Neural cell (in vitro differentiated cells): Measurements from ENCODE around the gene SPRYD7. TPM values are rescaled to one million over a fixed set of nuclear protein-coding genes. Genes with fewer than 3 reads are reported as not detected.

ENCODE experiments used
- H2AFZ ChIP-seq: fragments of 200-600, 300-800 bp; sonication (generic), shearing (Covaris generic); 2 replicates; pipeline ENCODE4 v1.6.0; 2014; ENCODE audit warnings: low read depth, mild to moderate bottlenecking, antibody characterized with exemption, low read length, moderate library complexity
- H3F3A ChIP-seq: fragments of 200-600 bp; shearing (Covaris generic); 2 replicates; pipeline ENCODE4 v1.6.1; 2016; ENCODE audit warnings: mild to moderate bottlenecking, moderate library complexity, mixed read lengths, antibody characterized with exemption, low read length; ENCODE audit not compliant: insufficient read depth, poor library complexity, severe bottlenecking
- H3K27ac ChIP-seq: fragments of 200-600, 300-800 bp; sonication (generic), shearing (Covaris generic); 2 replicates; pipeline ENCODE4 v1.5.1; 2014; ENCODE audit warnings: mild to moderate bottlenecking, low read length, moderate library complexity
- H3K27me3 ChIP-seq: fragments of 300-800, 200-600 bp; sonication (generic), shearing (Covaris generic); 2 replicates; pipeline ENCODE4 v1.6.0; 2014; ENCODE audit warnings: mild to moderate bottlenecking, low read depth, low read length, moderate library complexity; ENCODE audit not compliant: insufficient read depth
- H3K36me3 ChIP-seq: fragments of 300-800, 200-600 bp; sonication (generic), shearing (Covaris generic); 2 replicates; pipeline ENCODE4 v1.5.1; 2014; ENCODE audit warnings: mild to moderate bottlenecking, antibody characterized with exemption, low read length, moderate library complexity; ENCODE audit not compliant: insufficient read depth
- H3K4me2 ChIP-seq: fragments of 300-800, 200-600 bp; sonication (generic), shearing (Covaris generic); 2 replicates; pipeline ENCODE4 v1.6.0; 2014; ENCODE audit warnings: mild to moderate bottlenecking, low read length
- H3K4me3 ChIP-seq: fragments of 300-800, 200-600 bp; sonication (generic), shearing (Covaris generic); 2 replicates; pipeline ENCODE4 v1.5.1; 2014; ENCODE audit warnings: mild to moderate bottlenecking, low read length, moderate library complexity
- H3K79me2 ChIP-seq: fragments of 200-600 bp; shearing (Covaris generic); replicated peaks from 2 replicates; pipeline ENCODE4 v1.6.0; 2014; ENCODE audit warnings: mild to moderate bottlenecking, low read length, moderate library complexity; ENCODE audit not compliant: insufficient read depth
- H3K9ac ChIP-seq: fragments of 300-800, 200-600 bp; sonication (generic), shearing (Covaris generic); 2 replicates; pipeline ENCODE4 v1.6.1; 2016; ENCODE audit warnings: mild to moderate bottlenecking, low read length, mixed read lengths
- H3K9me2 ChIP-seq: fragments of 200-600 bp; shearing (Covaris generic); 2 replicates; pipeline ENCODE4 v1.6.1; 2016; ENCODE audit warnings: mild to moderate bottlenecking, low read length, mixed read lengths; ENCODE audit not compliant: insufficient read depth
- H3K9me3 ChIP-seq: fragments of 200-600, 300-800 bp; sonication (generic), shearing (Covaris generic); 2 replicates; pipeline ENCODE4 v1.6.1; 2016; ENCODE audit warnings: mild to moderate bottlenecking, mixed run types, low read length, moderate library complexity, mixed read lengths
- H4K20me1 ChIP-seq: fragments of 200-600 bp; shearing (Covaris generic); 2 replicates; pipeline ENCODE4 v1.6.1; 2016; ENCODE audit warnings: mild to moderate bottlenecking, mixed run types; ENCODE audit not compliant: insufficient read depth
- CTCF ChIP-seq: fragments of 450-650 bp; IDR thresholded peaks from 2 replicates; pipeline ENCODE4 v1.5.1; 2014; ENCODE audit warnings: antibody characterized with exemption, mild to moderate bottlenecking, moderate library complexity; ENCODE audit not compliant: poor library complexity, severe bottlenecking
- EP300 ChIP-seq: fragments of 450-650 bp; conservative IDR thresholded peaks from 2 replicates; pipeline ENCODE4 v1.6.1; 2014; ENCODE audit warnings: antibody characterized with exemption, mild to moderate bottlenecking, moderate library complexity; ENCODE audit not compliant: poor library complexity, severe bottlenecking
- EZH2 ChIP-seq: fragments of 200-600, 300-800 bp; shearing (Covaris generic), sonication (generic); IDR thresholded peaks from 2 replicates; pipeline ENCODE4 v1.6.1; 2014; ENCODE audit warnings: antibody characterized with exemption, low read length, borderline replicate concordance, mild to moderate bottlenecking; ENCODE audit not compliant: insufficient read depth, poor library complexity, severe bottlenecking
- MXI1 ChIP-seq: fragments of 450-650 bp; conservative IDR thresholded peaks from 2 replicates; pipeline ENCODE4 v1.6.1; 2014; ENCODE audit warnings: antibody characterized with exemption, mild to moderate bottlenecking; ENCODE audit not compliant: poor library complexity, severe bottlenecking
- POLR2AphosphoS5 ChIP-seq: IDR thresholded peaks from 2 replicates; pipeline ENCODE4 v1.6.1; 2012
- RAD21 ChIP-seq: fragments of 450-650 bp; conservative IDR thresholded peaks from 2 replicates; pipeline ENCODE4 v1.6.1; 2014; ENCODE audit warnings: antibody characterized with exemption, mild to moderate bottlenecking, moderate library complexity
- SMC3 ChIP-seq: fragments of 450-650 bp; conservative IDR thresholded peaks from 2 replicates; pipeline ENCODE4 v1.6.1; 2014; ENCODE audit warnings: antibody characterized with exemption, mild to moderate bottlenecking, moderate library complexity; ENCODE audit not compliant: poor library complexity
- TAF1 ChIP-seq: IDR thresholded peaks from 2 replicates; pipeline ENCODE4 v1.6.1; 2012; ENCODE audit warnings: low read depth
- polyA plus RNA-seq: library from polyadenylated mRNA; depleted of rRNA; stranded (reverse); fragments of >200 nt; gene quantifications from 2 replicates; pipeline ENCODE4 v1.2.3, GENCODE V29; 2014
- TF ChIP-seq, protein P1 (sequence below): IDR thresholded peaks from 2 replicates; pipeline ENCODE4 v1.6.1; 2012; ENCODE audit warnings: borderline replicate concordance

Gene SPRYD7
- polyA plus RNA-seq, 1 donor from 2014 or later = 15.4 TPM

- no peak for TF ChIP-seq POLR2AphosphoS5
- TF ChIP-seq TAF1 = no peak
- TF ChIP-seq, protein P1, sequence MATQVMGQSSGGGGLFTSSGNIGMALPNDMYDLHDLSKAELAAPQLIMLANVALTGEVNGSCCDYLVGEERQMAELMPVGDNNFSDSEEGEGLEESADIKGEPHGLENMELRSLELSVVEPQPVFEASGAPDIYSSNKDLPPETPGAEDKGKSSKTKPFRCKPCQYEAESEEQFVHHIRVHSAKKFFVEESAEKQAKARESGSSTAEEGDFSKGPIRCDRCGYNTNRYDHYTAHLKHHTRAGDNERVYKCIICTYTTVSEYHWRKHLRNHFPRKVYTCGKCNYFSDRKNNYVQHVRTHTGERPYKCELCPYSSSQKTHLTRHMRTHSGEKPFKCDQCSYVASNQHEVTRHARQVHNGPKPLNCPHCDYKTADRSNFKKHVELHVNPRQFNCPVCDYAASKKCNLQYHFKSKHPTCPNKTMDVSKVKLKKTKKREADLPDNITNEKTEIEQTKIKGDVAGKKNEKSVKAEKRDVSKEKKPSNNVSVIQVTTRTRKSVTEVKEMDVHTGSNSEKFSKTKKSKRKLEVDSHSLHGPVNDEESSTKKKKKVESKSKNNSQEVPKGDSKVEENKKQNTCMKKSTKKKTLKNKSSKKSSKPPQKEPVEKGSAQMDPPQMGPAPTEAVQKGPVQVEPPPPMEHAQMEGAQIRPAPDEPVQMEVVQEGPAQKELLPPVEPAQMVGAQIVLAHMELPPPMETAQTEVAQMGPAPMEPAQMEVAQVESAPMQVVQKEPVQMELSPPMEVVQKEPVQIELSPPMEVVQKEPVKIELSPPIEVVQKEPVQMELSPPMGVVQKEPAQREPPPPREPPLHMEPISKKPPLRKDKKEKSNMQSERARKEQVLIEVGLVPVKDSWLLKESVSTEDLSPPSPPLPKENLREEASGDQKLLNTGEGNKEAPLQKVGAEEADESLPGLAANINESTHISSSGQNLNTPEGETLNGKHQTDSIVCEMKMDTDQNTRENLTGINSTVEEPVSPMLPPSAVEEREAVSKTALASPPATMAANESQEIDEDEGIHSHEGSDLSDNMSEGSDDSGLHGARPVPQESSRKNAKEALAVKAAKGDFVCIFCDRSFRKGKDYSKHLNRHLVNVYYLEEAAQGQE = no peak
- no peak for TF ChIP-seq SMC3
- TF ChIP-seq EZH2 = no peak
- H3K9me3 ChIP-seq = no peaks in the 10 kb centered on the region
- H3K9me2 ChIP-seq = no peaks in the 10 kb centered on the region
- H3K4me2 ChIP-seq = peak overlapping the region; percentile 21
- peak overlapping the region; percentile 75 for H3K9ac ChIP-seq
- H3F3A ChIP-seq = no peaks in the 10 kb centered on the region
- no peaks in the 10 kb centered on the region for H3K36me3 ChIP-seq
- no peaks in the 10 kb centered on the region for H3K79me2 ChIP-seq
- H3K27ac ChIP-seq = peak overlapping the region; percentile 69
- H3K27me3 ChIP-seq = no peaks in the 10 kb centered on the region
- H2AFZ ChIP-seq = peak overlapping the region; percentile 82
- H4K20me1 ChIP-seq = no peaks in the 10 kb centered on the region
- H3K4me3 ChIP-seq = peak overlapping the region; percentile 89
These were observed 717 bp downstream of the SPRYD7 start for GRCh38 chr13:49935171-49936074.

GRCh38 chr13:49933511-49933910 lies 2.6 kb downstream of the SPRYD7 start:
- no peaks in the 10 kb centered on the region for H3K36me3 ChIP-seq
- H2AFZ ChIP-seq = no peak overlapping the region
- no peaks in the 10 kb centered on the region for H3K27me3 ChIP-seq
- TF ChIP-seq RAD21 (no peak), POLR2AphosphoS5 (no peak), CTCF (no peak), MXI1 (no peak), EP300 (no peak), SMC3 (no peak), TAF1 (no peak), EZH2 (no peak)
- TF ChIP-seq, protein P1 = no peak
- H4K20me1 ChIP-seq = no peaks in the 10 kb centered on the region
- H3K9me3 ChIP-seq = no peaks in the 10 kb centered on the region
- H3K4me2 ChIP-seq = no peak overlapping the region
- H3F3A ChIP-seq = no peaks in the 10 kb centered on the region
- H3K4me3 ChIP-seq = no peak overlapping the region
- no peak overlapping the region for H3K9ac ChIP-seq
- no peaks in the 10 kb centered on the region for H3K9me2 ChIP-seq
- no peak overlapping the region for H3K27ac ChIP-seq
- H3K79me2 ChIP-seq = no peaks in the 10 kb centered on the region
